Measurements from ENCODE around the gene GRID2IP.

- TF ChIP-seq GATA2 (IDR thresholded peaks at IDR 0.05; ENCODE audit: low read depth, low read length) = no peak
- TF ChIP-seq GATA3 (IDR thresholded peaks at IDR 0.05; ENCODE audit: low read depth, low read length) = no peak
Observed at GRCh38 chr7:6542368-6542767, 8.9 kb downstream of the GRID2IP start.

Data from SH-SY5Y (cell line).